T-helper 2 cell treated with Interferon-gamma antibody and Interleukin-4, amounts not matched to agents 100 ng/mL and 5 ng/mL, for 36 hours (primary cell): ENCODE data around the gene MTNR1B. TPM values are rescaled to one million over a fixed set of nuclear protein-coding genes. Genes with fewer than 3 reads are reported as not detected.

Experiments
- total RNA-seq: library from RNA; stranded (reverse); gene quantifications from 2 replicates; pipeline ENCODE4 v1.2.3, GENCODE V29; 2022

The MTNR1B gene
- total RNA-seq, 1 donor from 2014 or later, result not detected

Other genes with a start within 250 kb of the MTNR1B start
- gene SLC36A4, start 228.3 kb downstream of the MTNR1B start, total RNA-seq, result 14.4 and 17.0 TPM in 2 replicates